Endothelial cell of umbilical vein (primary cell): ENCODE data around the gene LITAFD. TPM values are rescaled to one million over a fixed set of nuclear protein-coding genes. Genes with fewer than 3 reads are reported as not detected.

ENCODE experiments used
- BruUV-seq: library from RNA; stranded (reverse); fragments of 400-500 nt; replicated peaks from 2 replicates; lab custom pipeline; 2021; lab: Mats Ljungman, UMichigan
- CTCF ChIA-PET: fragments of 300-600, 350-600 bp; sonication (Branson Sonifier 250); formaldehyde crosslinking; loops from one replicate; lab custom pipeline; 2021; ENCODE audit warnings: antibody characterized with exemption, inconsistent platforms; lab: Charles Lee
- POLR2A ChIA-PET: fragments of 300-600, 350-600 bp; sonication (Branson Sonifier 250); formaldehyde crosslinking; loops from one replicate; lab custom pipeline; 2021; ENCODE audit warnings: antibody characterized with exemption, inconsistent platforms; lab: Charles Lee
- DNase-seq: peaks from one replicate; pipeline ENCODE4 v3.0.0-alpha.2; 2011; ENCODE audit warnings: low read depth, low spot score
- FAIRE-seq: peaks from 2 replicates; lab custom pipeline; 2011; peaks lifted over from hg19 to GRCh38; lab: Jason Lieb, UNC
- H2AFZ ChIP-seq: 2 replicates; pipeline ENCODE4 v1.6.0; 2012; ENCODE audit warnings: low read depth, low read length, control low read depth, inconsistent platforms
- H3K27ac ChIP-seq: 2 replicates; pipeline ENCODE4 v1.5.1; 2011; ENCODE audit warnings: low read depth, mild to moderate bottlenecking, control low read depth, low read length, moderate library complexity; ENCODE audit not compliant: insufficient read depth
- H3K27me3 ChIP-seq, 2 experiments: 2 replicates each; pipeline versions ENCODE4 v1.6.0 to v1.6.1; 2011; ENCODE audit warnings: low read length in 2 of 2, mixed read lengths in 1 of 2; ENCODE audit not compliant: control insufficient read depth in 2 of 2, insufficient read depth in 2 of 2
- H3K36me3 ChIP-seq, 2 experiments: 2 replicates in 1 of 2; 3 replicates in 1 of 2; pipeline ENCODE4 v1.5.1; 2011; ENCODE audit warnings: low read length in 2 of 2, mild to moderate bottlenecking in 1 of 2, moderate library complexity in 1 of 2; ENCODE audit not compliant: control insufficient read depth in 2 of 2, insufficient read depth in 2 of 2; ENCODE audit errors: extremely low read depth in 1 of 2
- H3K4me1 ChIP-seq: 3 replicates; pipeline ENCODE4 v1.5.1; 2011; ENCODE audit warnings: mild to moderate bottlenecking, low read length; ENCODE audit not compliant: control insufficient read depth, insufficient read depth; ENCODE audit errors: extremely low read depth
- H3K4me2 ChIP-seq: 2 replicates; pipeline ENCODE4 v1.6.1; 2011; ENCODE audit warnings: low read length, control low read depth, mixed read lengths; ENCODE audit not compliant: insufficient read depth
- H3K4me3 ChIP-seq, 3 experiments: fragments of 200-600 bp in 1 of 3; sonication (generic), shearing (Covaris generic) in 1 of 3; replicated peaks in 1 of 3; 2 replicates each; pipeline ENCODE4 v1.5.1; 2011 to 2016; ENCODE audit warnings: control low read depth in 3 of 3, low read length in 3 of 3, mild to moderate bottlenecking in 2 of 3, inconsistent platforms in 1 of 3, low read depth in 1 of 3, moderate library complexity in 1 of 3; ENCODE audit not compliant: insufficient read depth in 1 of 3
- H3K79me2 ChIP-seq: 2 replicates; pipeline ENCODE4 v1.6.0; 2012; ENCODE audit warnings: low read length, inconsistent platforms; ENCODE audit not compliant: control insufficient read depth, insufficient read depth
- H3K9ac ChIP-seq: replicated peaks from 2 replicates; pipeline ENCODE3; 2011; ENCODE audit warnings: low read length, control low read depth; ENCODE audit not compliant: insufficient read depth; ENCODE audit errors: extremely low read depth
- H3K9me1 ChIP-seq: replicated peaks from 3 replicates; pipeline ENCODE4 v1.6.0; 2011; ENCODE audit warnings: mild to moderate bottlenecking, low read length; ENCODE audit not compliant: control insufficient read depth, insufficient read depth; ENCODE audit errors: extremely low read depth
- H3K9me3 ChIP-seq: replicated peaks from 2 replicates; pipeline ENCODE4 v1.5.1; 2012; ENCODE audit warnings: low read length, inconsistent platforms; ENCODE audit not compliant: control insufficient read depth, insufficient read depth
- H4K20me1 ChIP-seq: replicated peaks from 2 replicates; pipeline ENCODE3; 2011; ENCODE audit warnings: mild to moderate bottlenecking, low read length; ENCODE audit not compliant: control insufficient read depth, insufficient read depth; ENCODE audit errors: extremely low read depth
- EZH2 ChIP-seq: IDR thresholded peaks from 2 replicates; pipeline ENCODE4 v1.6.1; 2012; ENCODE audit warnings: borderline replicate concordance, low read depth, mild to moderate bottlenecking, moderate library complexity, low read length, inconsistent platforms; ENCODE audit not compliant: severe bottlenecking
- FOS ChIP-seq: IDR thresholded peaks from 2 replicates; pipeline ENCODE4 v1.6.1; 2011; ENCODE audit warnings: mild to moderate bottlenecking, low read length, moderate library complexity, borderline replicate concordance; ENCODE audit not compliant: insufficient read depth
- JUN ChIP-seq: IDR thresholded peaks from 2 replicates; pipeline ENCODE4 v1.6.1; 2011; ENCODE audit warnings: borderline replicate concordance, low read depth; ENCODE audit not compliant: insufficient read length, insufficient read depth
- POLR2A ChIP-seq: IDR thresholded peaks from 2 replicates; pipeline ENCODE4 v1.6.1; 2012; ENCODE audit warnings: low read depth, mild to moderate bottlenecking, control low read depth, low read length
- POLR2AphosphoS5 ChIP-seq: IDR thresholded peaks from 2 replicates; pipeline ENCODE4 v1.6.1; 2012; ENCODE audit warnings: low read depth, mild to moderate bottlenecking, control low read depth, low read length, moderate library complexity; ENCODE audit not compliant: insufficient read depth
- dilution Hi-C: fragments of 300-500 bp; cut with MboI; formaldehyde crosslinking; loops from one replicate; pipeline ENCODE4 v1.15.0; 2019; ENCODE audit warnings: low sequenced_read_pairs; ENCODE audit not compliant: extremely low pct_ligation_motif_present
- intact Hi-C: fragments of 100-400 bp; cut with micrococcal nuclease; formaldehyde crosslinking; loops from one replicate; pipeline ENCODE4 v1.10.0; 2022
- polyA plus RNA-seq, 4 experiments: library from polyadenylated mRNA; depleted of rRNA in 3 of 4; stranded (reverse) in 3 of 4; unstranded in 1 of 4; fragments of >200 nt; gene quantifications; 2 replicates each; pipeline versions ENCODE4 v1.2.1 to v1.2.3, GENCODE V29; 2011 to 2012; ENCODE audit warnings: missing spikeins in 1 of 4
- total RNA-seq: library from RNA; stranded (reverse); gene quantifications from 2 replicates; pipeline ENCODE4 v1.2.3, GENCODE V29; 2021
- TF ChIP-seq, protein P1 (sequence below), 2 donors: IDR thresholded peaks; 1 replicate in 1 of 2; 2 replicates in 1 of 2; pipeline ENCODE4 v1.5.1; 2011; ENCODE audit warnings: low read length in 2 of 2, mild to moderate bottlenecking in 2 of 2, moderate library complexity in 2 of 2, control low read depth in 1 of 2, inconsistent platforms in 1 of 2, low read depth in 1 of 2; ENCODE audit not compliant: insufficient read depth in 1 of 2; ENCODE audit errors: extremely low read depth in 1 of 2

The LITAFD gene
- total and polyA plus RNA-seq, 2 donors (not counting 3 experiments of a cell fraction or from before 2014, with no cell fraction given), result not detected

DNA sequence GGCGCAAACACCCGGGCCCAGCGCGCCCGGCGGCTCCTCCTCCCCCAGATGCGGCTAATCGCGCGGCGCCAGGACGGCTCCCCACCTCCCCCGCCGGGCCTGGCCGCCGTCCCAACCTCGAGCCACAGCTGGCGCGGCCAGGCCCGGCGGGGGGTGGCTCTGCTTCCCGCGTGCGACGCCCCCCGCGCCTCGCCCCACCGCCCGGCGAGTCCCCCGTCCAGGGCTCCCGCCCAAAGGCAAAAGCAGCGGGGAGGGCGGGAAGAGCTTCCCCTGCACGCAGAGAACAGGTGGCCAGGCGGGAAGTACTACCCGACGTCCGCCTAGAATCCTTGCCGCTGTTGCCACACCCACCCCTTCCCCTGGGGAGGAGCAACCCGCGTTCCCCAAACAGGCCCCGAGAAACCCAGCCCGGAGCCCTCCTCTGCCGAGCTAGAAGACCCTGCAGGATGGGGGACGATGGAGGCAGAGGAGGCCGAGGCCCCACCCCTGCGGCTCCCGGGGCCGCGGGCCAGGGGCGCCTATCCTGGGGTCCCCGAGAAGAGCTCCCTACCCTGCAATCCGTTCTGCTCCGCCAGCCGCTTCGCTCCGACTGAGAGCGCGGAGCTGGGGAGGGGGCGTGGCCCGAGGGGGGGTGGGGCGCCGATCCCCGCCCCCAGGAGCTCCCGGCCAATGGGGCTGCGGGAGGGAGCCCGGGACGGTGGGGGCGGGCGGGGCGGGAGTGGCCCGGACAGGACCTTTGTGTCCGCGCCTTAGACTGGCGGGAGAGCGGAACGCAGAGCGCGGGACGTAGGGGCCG, 13.5 kb upstream of the LITAFD start, which contains the start of gene CARHSP1:
Gene CARHSP1 (minus strand): TSS at position 591 of the 796 bp plus-strand sequence. CDS start 9,678 bp downstream, outside the sequence.
- no peaks in the 10 kb centered on the region for H3K9me3 ChIP-seq
- H3K27ac ChIP-seq, result peak within 1 kb of the TSS; percentile 64
- intact Hi-C loops (loop anchor here (1.0 to 5.0 kb wide), 4 partner anchors 18 to 301 kb away; partner anchors contain the start of genes PMM2 and TMEM186), dilution Hi-C loops (no loop called here)
- TF ChIP-seq JUN (no peak), FOS (no peak), EZH2 (no peak), POLR2A (peak; percentile 72), POLR2AphosphoS5 (peak; percentile 64)
- TF ChIP-seq, protein P1, sequence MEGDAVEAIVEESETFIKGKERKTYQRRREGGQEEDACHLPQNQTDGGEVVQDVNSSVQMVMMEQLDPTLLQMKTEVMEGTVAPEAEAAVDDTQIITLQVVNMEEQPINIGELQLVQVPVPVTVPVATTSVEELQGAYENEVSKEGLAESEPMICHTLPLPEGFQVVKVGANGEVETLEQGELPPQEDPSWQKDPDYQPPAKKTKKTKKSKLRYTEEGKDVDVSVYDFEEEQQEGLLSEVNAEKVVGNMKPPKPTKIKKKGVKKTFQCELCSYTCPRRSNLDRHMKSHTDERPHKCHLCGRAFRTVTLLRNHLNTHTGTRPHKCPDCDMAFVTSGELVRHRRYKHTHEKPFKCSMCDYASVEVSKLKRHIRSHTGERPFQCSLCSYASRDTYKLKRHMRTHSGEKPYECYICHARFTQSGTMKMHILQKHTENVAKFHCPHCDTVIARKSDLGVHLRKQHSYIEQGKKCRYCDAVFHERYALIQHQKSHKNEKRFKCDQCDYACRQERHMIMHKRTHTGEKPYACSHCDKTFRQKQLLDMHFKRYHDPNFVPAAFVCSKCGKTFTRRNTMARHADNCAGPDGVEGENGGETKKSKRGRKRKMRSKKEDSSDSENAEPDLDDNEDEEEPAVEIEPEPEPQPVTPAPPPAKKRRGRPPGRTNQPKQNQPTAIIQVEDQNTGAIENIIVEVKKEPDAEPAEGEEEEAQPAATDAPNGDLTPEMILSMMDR (IDR thresholded peaks at IDR 0.05; ENCODE audit: extremely low read depth in 1 of 2, insufficient read depth in 1 of 2, low read depth in 1 of 2, low read length in 2 of 2), result no peak
- ChIA-PET POLR2A (interaction anchor here (0.6 to 1.4 kb wide), 7 partner anchors 10 to 72 kb away, joined by 3 to 9 read pairs (median 4); no protein-coding TSS in a partner anchor), CTCF (interaction anchor here (0.6 to 8.0 kb wide), 16 partner anchors 12 to 988 kb away, joined by 3 to 67 read pairs (median 4); partner anchors contain the start of genes LITAFD, PMM2 and TMEM186)
- no peaks in the 10 kb centered on the region for H4K20me1 ChIP-seq
- DNase-seq, result peak; percentile 92
- no peaks in the 10 kb centered on the region for H3K36me3 ChIP-seq
- H3K27me3 ChIP-seq, result no peaks in the 10 kb centered on the region
- BruUV-seq, result no TSS peak
- peak; percentile 83 for FAIRE-seq
- H3K9me1 ChIP-seq, result no peaks in the 10 kb centered on the region
- H3K9ac ChIP-seq, result peak within 1 kb of the TSS; percentile 60
- H3K79me2 ChIP-seq, result peaks cover 38% of the 10 kb centered on the region
- peaks cover 20% of the 10 kb centered on the region for H3K4me1 ChIP-seq
- peak within 1 kb of the TSS; percentile 60 to 80 (median 75) for H3K4me3 ChIP-seq
- H2AFZ ChIP-seq, result peak within 1 kb of the TSS; percentile 71
- H3K4me2 ChIP-seq, result peak within 1 kb of the TSS; percentile 87
